Duodenal mucosa (tissue), 2 donors: ENCODE results near the gene MIF4GD.

Source experiments
- H3K27ac ChIP-seq: one replicate; pipeline ENCODE4 v1.7.0; 2013; ENCODE audit warnings: low read depth, low read length
- H3K27me3 ChIP-seq, 2 donors: one replicate each; pipeline ENCODE4 v1.7.0; 2013; ENCODE audit warnings: low read length in 2 of 2, control low read depth in 1 of 2; ENCODE audit not compliant: insufficient read depth in 2 of 2, control insufficient read depth in 1 of 2
- H3K36me3 ChIP-seq, 2 donors: one replicate each; pipeline ENCODE4 v1.7.0; 2013; ENCODE audit warnings: low read length in 2 of 2, control low read depth in 1 of 2; ENCODE audit not compliant: insufficient read depth in 2 of 2, control insufficient read depth in 1 of 2
- H3K4me1 ChIP-seq, 2 donors: one replicate each; pipeline ENCODE4 v1.7.0; 2013; ENCODE audit warnings: low read length in 2 of 2, control low read depth in 1 of 2; ENCODE audit not compliant: insufficient read depth in 2 of 2, control insufficient read depth in 1 of 2
- H3K4me3 ChIP-seq, 2 donors: one replicate each; pipeline ENCODE4 v1.7.0; 2013; ENCODE audit warnings: low read length in 2 of 2, low read depth in 1 of 2
- H3K9ac ChIP-seq, 2 donors: one replicate each; pipeline ENCODE4 v1.7.0; 2013; ENCODE audit warnings: low read length in 2 of 2, low read depth in 1 of 2
- H3K9me3 ChIP-seq, 2 donors: one replicate each; pipeline ENCODE4 v1.7.0; 2013; ENCODE audit warnings: low read length in 2 of 2, control low read depth in 1 of 2; ENCODE audit not compliant: control insufficient read depth in 1 of 2

MIF4GD gene

DNA sequence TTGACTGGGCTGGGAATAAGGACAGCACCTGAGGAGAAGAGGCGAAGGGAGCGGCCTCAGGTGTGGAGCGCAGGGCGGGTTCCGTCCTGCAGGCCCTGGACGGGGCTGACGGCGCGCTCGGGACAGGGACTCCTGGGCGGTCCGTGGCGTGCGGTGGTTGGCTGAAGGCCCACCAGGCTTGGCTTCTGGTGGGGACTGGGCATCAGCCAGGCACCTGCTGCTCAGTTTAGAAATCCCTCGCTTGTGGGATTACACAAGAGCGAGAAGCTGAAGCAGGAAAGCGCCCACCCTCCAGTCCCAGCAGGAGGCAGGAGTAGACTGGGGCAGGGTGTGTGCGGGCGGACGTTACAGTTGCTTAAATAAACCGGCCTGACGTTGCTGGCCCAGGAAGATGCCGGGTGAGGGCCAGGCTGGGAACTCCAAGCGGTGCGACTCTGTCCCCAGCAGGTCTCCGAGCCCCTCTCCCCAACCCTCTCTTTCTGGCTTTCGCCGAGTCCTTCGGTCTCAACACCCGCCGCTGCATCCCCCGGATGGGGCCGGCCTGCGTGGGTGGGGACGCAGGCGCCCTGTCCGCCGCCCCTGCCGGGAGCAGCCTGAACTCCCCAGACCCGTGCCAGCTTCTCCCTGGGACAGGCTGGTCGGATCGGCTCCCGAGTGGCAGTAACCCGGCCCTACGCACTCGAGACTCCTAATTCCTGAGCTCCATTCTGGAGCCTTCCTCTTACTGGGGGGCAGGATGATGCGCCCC, 639 bp downstream of the MIF4GD start:
- Histone ChIP-seq H3K4me1 (peaks cover 27 to 38% of the 10 kb centered on the region in 2 donors), H3K27me3 (no peaks in the 10 kb centered on the region), H3K9ac (peak overlapping the region; percentile 90 to 96), H3K27ac (peak overlapping the region; percentile 80), H3K36me3 (peaks cover 15 to 36% of the 10 kb centered on the region in 2 donors), H3K9me3 (no peaks in the 10 kb centered on the region), H3K4me3 (peak overlapping the region; percentile 86 to 88)

DNA sequence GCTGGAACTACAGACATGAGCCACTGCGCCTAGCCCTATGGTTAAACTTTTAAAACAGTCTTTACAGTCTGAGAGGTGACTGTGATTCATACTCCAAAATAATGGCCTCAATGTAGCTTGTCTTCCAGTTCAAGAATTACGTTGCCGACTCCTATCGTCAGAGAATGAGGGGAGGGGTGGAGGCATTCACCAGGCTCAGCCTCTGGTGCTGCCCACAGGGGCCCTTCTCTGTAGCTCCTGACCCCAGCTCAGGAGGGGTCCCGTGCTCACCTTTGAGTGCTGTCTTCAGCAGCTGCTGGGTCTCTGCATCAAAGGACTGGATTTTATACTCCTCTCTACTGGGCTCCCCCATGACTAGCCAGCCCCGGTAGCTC, 1.2 kb downstream of the MIF4GD start:
- Histone ChIP-seq H3K27me3 (no peaks in the 10 kb centered on the region), H3K36me3 (peaks cover 16 to 40% of the 10 kb centered on the region in 2 donors), H3K9me3 (no peaks in the 10 kb centered on the region), H3K4me1 (peaks cover 27 to 38% of the 10 kb centered on the region in 2 donors), H3K27ac (peak overlapping the region; percentile 80), H3K9ac (peak overlapping the region; percentile 90 to 96), H3K4me3 (peak overlapping the region; percentile 86 to 88)

DNA sequence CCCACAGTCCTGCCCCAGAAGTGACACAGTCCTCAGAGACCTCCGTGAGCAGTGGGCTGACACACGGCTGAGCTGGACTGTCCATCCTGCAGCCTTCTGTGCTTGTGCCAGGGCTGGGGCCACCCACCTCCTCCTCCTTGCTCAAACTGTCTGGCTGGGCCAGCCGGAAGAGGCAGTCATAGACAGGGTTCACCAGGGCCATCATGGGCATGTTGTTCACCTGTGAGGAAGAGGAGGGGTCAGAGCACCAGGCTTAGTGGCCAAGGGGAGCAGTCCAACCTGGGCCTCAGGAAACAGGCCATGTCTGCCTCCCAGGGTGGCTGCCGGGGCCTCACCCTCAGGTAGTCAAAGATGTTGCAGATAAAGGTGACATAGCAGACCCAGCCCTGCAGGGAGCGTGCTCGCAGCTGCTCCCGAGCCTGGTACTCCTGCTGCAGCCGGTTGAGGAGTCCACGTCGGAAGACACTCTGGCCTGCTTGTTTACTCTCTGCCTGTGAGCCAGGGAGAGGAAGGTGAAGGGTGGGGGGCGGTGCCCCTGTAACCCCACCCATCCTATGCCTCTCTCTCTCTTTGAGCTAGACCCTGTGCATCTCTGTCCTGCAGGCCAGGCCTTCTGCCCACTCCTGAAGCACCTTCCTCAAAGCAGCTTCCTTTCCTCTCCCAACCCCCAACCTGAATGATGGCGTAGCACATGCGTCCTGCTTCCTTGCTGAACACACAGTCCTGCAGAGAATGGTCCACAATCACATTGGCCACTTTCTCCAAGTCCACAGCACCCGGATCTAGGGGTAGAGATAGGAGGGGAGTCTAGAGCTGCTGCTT, 3.4 kb downstream of the MIF4GD start:
- H3K4me1 ChIP-seq = peaks cover 32 to 41% of the 10 kb centered on the region in 2 donors
- no peak overlapping the region for H3K9ac ChIP-seq
- H3K4me3 ChIP-seq = no peak overlapping the region
- no peak overlapping the region for H3K27ac ChIP-seq
- no peaks in the 10 kb centered on the region for H3K27me3 ChIP-seq
- H3K36me3 ChIP-seq = peaks cover 19 to 39% of the 10 kb centered on the region in 2 donors
- no peaks in the 10 kb centered on the region for H3K9me3 ChIP-seq

DNA sequence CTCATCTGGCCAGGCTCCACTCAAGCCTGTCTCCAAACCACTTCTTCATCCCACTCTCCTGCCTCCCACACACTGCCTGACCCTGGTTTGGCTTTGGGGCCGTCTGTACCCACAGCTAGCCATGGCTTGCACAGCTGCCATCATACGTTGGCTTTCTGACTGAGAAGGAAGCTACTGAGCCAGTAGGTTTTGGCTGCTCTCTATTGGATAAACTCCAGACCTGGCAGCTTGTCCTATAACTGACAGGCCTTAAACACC, 3.9 kb downstream of the MIF4GD start:
- H3K4me3 ChIP-seq = no peak overlapping the region
- H3K9ac ChIP-seq = no peak overlapping the region

DNA sequence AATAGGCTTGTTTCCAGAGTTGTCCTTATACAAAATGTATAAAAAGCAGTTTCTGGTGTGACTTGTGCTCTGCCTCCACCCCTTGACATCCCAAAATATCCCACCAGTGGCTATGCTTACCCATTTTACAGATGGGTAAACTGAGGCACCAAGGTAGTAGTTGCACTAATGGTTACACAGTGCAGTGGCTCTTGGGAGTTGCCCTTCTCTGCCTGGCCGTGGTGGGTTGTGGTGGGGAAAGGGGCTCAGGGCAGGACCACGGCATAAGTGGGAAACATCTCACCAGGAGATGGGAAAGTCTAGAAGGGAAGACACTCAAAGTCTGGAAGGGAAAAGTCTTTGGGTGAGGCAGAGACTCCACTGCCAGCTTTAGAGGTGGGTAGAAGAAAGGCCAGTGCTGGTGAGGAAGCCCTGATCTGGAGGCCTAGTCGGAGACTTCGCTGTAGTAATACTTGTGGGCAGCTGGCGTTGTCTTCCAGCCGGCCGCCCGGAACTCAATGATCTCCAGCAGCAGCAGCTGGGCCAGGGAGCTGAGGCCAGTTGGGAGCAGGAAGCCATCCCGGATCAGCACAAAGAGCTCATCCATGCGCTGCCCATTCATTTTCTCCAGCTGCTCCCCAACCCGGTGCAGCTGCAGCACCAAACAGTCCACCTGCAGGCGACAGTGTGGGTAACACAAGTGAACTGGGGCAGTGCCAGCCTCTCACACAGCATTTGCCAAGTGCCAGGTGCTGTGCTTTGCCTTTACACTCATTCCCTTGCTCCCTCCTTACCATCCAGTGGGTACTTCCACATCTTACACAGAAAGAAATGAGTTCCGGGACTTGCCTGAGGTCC, 4.5 kb downstream of the MIF4GD start:
- no peaks in the 10 kb centered on the region for H3K9me3 ChIP-seq
- peaks cover 19 to 36% of the 10 kb centered on the region in 2 donors for H3K36me3 ChIP-seq
- no peak overlapping the region for H3K4me3 ChIP-seq
- no peaks in the 10 kb centered on the region for H3K27me3 ChIP-seq
- H3K4me1 ChIP-seq = peaks cover 27 to 37% of the 10 kb centered on the region in 2 donors
- H3K9ac ChIP-seq = no peak overlapping the region
- H3K27ac ChIP-seq = no peak overlapping the region

More for the DNA sequence above, 3.9 kb downstream of the MIF4GD start:
- peaks cover 30 to 41% of the 10 kb centered on the region in 2 donors for H3K4me1 ChIP-seq
- H3K27me3 ChIP-seq = no peaks in the 10 kb centered on the region
- no peaks in the 10 kb centered on the region for H3K9me3 ChIP-seq
- peaks cover 19 to 36% of the 10 kb centered on the region in 2 donors for H3K36me3 ChIP-seq
- no peak overlapping the region for H3K27ac ChIP-seq

DNA sequence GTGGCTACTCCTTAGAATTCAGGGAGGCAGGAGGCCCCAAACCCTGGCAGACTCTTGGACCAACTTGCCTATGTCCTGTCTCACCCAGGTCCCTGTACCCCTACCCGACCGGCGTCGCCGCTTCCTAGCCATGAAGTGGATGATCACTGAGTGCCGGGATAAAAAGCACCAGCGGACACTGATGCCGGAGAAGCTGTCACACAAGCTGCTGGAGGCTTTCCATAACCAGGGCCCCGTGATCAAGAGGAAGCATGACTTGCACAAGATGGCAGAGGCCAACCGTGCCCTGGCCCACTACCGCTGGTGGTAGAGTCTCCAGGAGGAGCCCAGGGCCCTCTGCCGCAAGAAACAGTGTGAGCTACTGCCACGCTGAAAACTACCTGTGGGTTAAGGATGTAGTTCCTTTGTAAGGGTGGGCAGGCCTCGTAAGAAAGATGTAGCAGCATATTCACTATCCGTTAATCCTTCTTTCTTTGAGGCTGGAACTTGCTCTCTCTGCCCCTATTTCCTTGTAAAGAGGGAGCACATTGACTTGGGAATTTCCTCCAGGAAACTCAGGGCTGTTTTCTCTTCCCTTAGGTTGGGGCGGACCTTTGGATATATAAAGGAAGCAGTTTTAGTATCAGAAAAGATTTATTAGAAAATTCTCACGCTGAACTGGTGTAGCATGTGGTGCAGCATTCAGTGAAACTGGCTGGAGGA, 5.3 kb downstream of the MIF4GD start:
- Histone ChIP-seq H3K4me1 (peaks cover 28 to 36% of the 10 kb centered on the region in 2 donors), H3K9me3 (no peaks in the 10 kb centered on the region), H3K27me3 (no peaks in the 10 kb centered on the region), H3K27ac (no peak overlapping the region), H3K36me3 (peaks cover 19 to 36% of the 10 kb centered on the region in 2 donors), H3K9ac (no peak overlapping the region), H3K4me3 (no peak overlapping the region)

DNA sequence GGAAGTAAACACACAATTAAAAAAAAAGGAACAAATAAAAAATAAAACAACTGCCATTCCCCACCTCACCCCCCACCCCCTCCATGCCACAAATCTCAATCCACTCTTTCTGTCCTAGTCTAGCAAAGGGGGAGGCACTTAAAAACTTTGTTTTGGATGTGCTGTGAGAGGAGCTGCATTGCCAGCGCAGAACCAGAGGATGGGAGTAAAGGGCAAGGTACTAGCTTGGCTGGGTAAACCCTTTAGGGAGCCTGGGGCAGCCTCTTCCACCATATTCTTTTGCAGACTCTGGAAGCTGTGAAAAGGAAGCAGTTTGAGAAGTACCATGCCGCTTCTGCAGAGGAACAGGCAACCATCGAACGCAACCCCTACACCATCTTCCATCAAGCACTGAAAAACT, 8.0 kb downstream of the MIF4GD start:
- Histone ChIP-seq H3K27ac (no peak overlapping the region), H3K4me3 (peak overlapping the region in 1 of 2 donors; percentile 95), H3K4me1 (peaks cover 36 to 43% of the 10 kb centered on the region in 2 donors), H3K36me3 (peaks cover 19 to 36% of the 10 kb centered on the region in 2 donors), H3K9me3 (no peaks in the 10 kb centered on the region), H3K9ac (peak overlapping the region in 1 of 2 donors; percentile 97), H3K27me3 (no peaks in the 10 kb centered on the region)

DNA sequence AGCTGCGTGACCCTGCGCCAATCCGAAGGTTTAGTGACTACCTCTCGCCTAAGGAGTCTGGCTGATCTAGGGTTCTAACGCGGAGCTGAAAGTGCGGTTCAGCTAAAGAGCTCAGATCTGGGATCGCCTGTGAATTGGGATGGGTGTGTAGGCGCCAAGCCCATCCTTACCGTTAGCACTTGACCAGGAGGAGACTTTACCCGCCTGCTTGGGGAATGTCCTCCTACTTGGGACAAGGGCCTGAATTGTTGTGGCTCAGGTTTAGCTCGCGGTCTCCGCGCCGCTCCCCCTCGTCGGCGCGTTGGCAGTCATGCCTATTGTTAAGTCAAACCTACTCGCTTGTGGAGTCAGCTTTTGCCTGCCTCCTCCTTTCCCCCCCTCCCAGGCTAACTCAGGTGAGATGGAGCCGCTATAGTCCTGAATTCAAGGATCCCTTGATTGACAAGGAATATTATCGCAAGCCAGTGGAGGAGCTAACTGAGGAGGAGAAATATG, 8.9 kb downstream of the MIF4GD start:
- Histone ChIP-seq H3K27me3 (no peaks in the 10 kb centered on the region), H3K4me3 (peak overlapping the region; percentile 95 to 99), H3K27ac (peak overlapping the region; percentile 96), H3K9me3 (no peaks in the 10 kb centered on the region), H3K4me1 (peaks cover 27 to 35% of the 10 kb centered on the region in 2 donors), H3K36me3 (peaks cover 19 to 35% of the 10 kb centered on the region in 2 donors), H3K9ac (peak overlapping the region; percentile 96 to 97)

DNA sequence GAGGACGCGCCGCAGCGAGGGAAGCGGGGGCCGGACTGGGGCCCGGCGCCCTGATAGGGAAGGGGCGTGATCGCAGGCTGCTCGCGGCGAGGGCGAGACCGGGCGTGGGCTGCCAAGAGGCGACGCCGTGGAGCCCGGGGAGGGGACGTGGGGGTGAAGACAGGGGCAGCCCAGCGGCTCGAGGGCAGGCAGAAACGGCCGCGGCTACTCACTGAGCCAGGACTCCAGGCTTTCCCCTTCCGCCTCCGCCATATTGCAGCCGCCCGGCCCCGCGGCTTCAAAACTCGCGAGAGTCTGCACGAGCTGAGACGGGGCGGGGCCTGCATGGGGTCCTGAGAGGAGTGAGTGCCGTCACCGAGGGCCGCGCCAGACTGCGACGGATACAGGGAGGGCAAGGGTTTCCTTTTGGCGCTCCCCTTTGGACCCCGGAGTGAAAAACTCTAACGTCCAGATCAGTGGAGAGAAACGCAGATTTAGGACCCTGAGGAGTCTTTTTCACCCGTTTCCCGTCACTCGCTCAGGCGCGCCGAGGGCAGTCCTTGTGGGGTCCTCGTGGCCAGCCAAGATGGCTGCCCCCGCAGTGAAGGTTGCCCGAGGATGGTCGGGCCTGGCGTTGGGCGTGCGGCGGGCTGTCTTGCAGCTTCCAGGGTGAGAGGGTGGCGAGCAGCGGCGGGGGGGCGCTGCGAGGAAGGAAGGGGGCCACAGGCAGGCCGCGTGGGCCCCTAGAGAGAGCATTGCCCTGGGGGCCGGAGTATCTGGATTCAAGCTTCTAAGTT, 9.5 kb downstream of the MIF4GD start, which contains the start of the genes GGA3 and MRPS7:
TSS of gene GGA3 (minus strand) at position 271 of the 776 bp plus-strand sequence. CDS start at position 252, 19 bp downstream.
TSS of gene MRPS7 (plus strand) at position 544 of the 776 bp plus-strand sequence. CDS start at position 566, 22 bp downstream.
- Histone ChIP-seq H3K9me3 (no peaks in the 10 kb centered on the region), H3K4me1 (peaks cover 27 to 35% of the 10 kb centered on the region in 2 donors), H3K4me3 (peak within 1 kb of the TSS; percentile 95 to 99), H3K36me3 (peaks cover 19 to 28% of the 10 kb centered on the region in 2 donors), H3K9ac (peak within 1 kb of the TSS; percentile 96 to 97), H3K27me3 (no peaks in the 10 kb centered on the region), H3K27ac (peak within 1 kb of the TSS; percentile 96)
